ENCODE data around the gene FOXP1. TPM values are rescaled to one million over a fixed set of nuclear protein-coding genes. Genes with fewer than 3 reads are reported as not detected.

FOXP1 gene
- polyA plus RNA-seq, 1 donor from 2014 or later, result 5.6 TPM

DNA sequence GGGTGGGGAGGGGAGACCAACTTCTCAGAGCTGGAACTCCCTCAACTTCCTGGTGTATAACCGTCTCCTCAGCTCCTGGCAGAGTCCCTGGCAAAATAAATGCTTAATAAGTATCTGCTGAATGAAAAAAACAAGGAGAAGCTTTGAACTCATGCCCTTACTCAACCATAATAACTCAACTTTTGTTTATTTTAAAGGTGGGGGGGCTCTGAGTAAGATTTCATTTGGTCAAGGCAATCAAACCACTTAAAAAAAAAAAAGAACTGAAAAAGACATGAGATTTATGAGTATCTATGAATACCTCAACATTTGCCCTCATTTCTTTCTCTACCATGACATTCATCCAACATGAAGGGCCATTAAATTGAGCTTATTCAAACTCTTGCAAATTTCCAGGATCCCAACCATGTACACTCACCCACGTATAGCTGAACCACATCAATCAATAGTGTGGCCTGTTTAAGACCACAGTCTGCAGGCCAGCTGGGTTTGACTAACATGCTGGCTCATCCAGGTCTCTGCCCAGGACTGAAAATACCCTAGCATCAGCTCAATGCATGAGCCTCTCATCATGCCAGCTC is 157.9 kb downstream of the FOXP1 start (continued):
- TF ChIP-seq, protein P1, sequence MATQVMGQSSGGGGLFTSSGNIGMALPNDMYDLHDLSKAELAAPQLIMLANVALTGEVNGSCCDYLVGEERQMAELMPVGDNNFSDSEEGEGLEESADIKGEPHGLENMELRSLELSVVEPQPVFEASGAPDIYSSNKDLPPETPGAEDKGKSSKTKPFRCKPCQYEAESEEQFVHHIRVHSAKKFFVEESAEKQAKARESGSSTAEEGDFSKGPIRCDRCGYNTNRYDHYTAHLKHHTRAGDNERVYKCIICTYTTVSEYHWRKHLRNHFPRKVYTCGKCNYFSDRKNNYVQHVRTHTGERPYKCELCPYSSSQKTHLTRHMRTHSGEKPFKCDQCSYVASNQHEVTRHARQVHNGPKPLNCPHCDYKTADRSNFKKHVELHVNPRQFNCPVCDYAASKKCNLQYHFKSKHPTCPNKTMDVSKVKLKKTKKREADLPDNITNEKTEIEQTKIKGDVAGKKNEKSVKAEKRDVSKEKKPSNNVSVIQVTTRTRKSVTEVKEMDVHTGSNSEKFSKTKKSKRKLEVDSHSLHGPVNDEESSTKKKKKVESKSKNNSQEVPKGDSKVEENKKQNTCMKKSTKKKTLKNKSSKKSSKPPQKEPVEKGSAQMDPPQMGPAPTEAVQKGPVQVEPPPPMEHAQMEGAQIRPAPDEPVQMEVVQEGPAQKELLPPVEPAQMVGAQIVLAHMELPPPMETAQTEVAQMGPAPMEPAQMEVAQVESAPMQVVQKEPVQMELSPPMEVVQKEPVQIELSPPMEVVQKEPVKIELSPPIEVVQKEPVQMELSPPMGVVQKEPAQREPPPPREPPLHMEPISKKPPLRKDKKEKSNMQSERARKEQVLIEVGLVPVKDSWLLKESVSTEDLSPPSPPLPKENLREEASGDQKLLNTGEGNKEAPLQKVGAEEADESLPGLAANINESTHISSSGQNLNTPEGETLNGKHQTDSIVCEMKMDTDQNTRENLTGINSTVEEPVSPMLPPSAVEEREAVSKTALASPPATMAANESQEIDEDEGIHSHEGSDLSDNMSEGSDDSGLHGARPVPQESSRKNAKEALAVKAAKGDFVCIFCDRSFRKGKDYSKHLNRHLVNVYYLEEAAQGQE (IDR thresholded peaks at IDR 0.05; ENCODE audit: borderline replicate concordance), result no peak
- TF ChIP-seq MXI1 (conservative IDR thresholded peaks at IDR 0.05; ENCODE audit: poor library complexity, severe bottlenecking), result no peak

DNA sequence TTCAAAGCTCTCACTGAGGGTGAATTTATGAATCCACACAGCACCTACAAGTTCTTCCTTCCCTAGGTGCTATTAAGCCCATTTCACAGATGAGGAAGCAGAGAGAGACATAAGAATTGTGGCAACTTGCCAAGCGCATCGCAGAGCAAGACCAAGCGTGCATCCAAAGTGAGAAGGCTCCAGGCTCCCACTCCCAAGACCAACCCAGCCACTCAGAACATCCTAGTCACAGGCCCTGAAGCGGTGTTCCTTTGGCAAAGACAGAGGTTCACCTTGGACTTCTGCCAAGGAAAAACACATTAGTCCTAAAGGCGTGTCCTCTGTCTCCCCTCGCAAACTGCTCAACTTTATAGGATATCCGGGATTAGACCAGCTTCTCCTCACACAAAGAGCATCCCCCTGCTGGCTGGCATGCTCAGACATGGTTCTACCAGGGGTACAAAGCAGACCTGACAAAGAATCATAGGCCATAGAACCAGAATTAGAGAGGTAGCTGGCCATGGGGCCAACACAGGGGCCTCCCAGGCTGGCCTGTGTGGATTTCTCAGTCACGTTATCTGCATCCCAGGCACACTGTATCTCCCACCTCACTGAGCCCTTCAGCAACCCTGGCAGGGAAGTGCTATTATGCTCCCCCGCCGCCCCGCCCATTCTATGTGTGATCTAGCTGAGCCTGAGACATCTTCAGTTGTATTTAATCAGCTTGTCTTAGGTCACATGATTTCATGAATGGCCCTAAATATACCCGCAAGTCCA is 160.2 kb downstream of the FOXP1 start:
- Histone ChIP-seq H3K27me3 (ENCODE audit: insufficient read depth, low read depth, low read length) (no peaks in the 10 kb centered on the region), H3K9ac (ENCODE audit: low read length) (no peak overlapping the region), H3K36me3 (ENCODE audit: insufficient read depth, low read length) (no peaks in the 10 kb centered on the region), H4K20me1 (ENCODE audit: insufficient read depth) (no peaks in the 10 kb centered on the region), H2AFZ (ENCODE audit: low read depth, low read length) (no peak overlapping the region), H3K9me2 (ENCODE audit: insufficient read depth, low read length) (no peaks in the 10 kb centered on the region), H3K4me3 (ENCODE audit: low read length) (no peak overlapping the region), H3K27ac (ENCODE audit: low read length) (no peak overlapping the region), H3K4me2 (ENCODE audit: low read length) (no peak overlapping the region), H3K9me3 (ENCODE audit: low read length) (no peaks in the 10 kb centered on the region), H3K79me2 (replicated peaks; ENCODE audit: insufficient read depth, low read length) (no peaks in the 10 kb centered on the region), H3F3A (ENCODE audit: insufficient read depth, low read length, poor library complexity, severe bottlenecking) (no peaks in the 10 kb centered on the region)
- TF ChIP-seq, protein P2, sequence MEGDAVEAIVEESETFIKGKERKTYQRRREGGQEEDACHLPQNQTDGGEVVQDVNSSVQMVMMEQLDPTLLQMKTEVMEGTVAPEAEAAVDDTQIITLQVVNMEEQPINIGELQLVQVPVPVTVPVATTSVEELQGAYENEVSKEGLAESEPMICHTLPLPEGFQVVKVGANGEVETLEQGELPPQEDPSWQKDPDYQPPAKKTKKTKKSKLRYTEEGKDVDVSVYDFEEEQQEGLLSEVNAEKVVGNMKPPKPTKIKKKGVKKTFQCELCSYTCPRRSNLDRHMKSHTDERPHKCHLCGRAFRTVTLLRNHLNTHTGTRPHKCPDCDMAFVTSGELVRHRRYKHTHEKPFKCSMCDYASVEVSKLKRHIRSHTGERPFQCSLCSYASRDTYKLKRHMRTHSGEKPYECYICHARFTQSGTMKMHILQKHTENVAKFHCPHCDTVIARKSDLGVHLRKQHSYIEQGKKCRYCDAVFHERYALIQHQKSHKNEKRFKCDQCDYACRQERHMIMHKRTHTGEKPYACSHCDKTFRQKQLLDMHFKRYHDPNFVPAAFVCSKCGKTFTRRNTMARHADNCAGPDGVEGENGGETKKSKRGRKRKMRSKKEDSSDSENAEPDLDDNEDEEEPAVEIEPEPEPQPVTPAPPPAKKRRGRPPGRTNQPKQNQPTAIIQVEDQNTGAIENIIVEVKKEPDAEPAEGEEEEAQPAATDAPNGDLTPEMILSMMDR (IDR thresholded peaks at IDR 0.05; ENCODE audit: poor library complexity, severe bottlenecking), result no peak
- no peak for TF ChIP-seq SMC3 (conservative IDR thresholded peaks at IDR 0.05; ENCODE audit: poor library complexity)
- TF ChIP-seq TAF1 (IDR thresholded peaks at IDR 0.05; ENCODE audit: low read depth), result no peak
- no peak for TF ChIP-seq POLR2AphosphoS5 (IDR thresholded peaks at IDR 0.05)
- TF ChIP-seq MXI1 (conservative IDR thresholded peaks at IDR 0.05; ENCODE audit: poor library complexity, severe bottlenecking), result no peak
- TF ChIP-seq RAD21 (conservative IDR thresholded peaks at IDR 0.05), result no peak
- no peak for TF ChIP-seq EZH2 (IDR thresholded peaks at IDR 0.05; ENCODE audit: borderline replicate concordance, insufficient read depth, low read length, poor library complexity, severe bottlenecking)
- TF ChIP-seq, protein P1 (IDR thresholded peaks at IDR 0.05; ENCODE audit: borderline replicate concordance), result no peak
- no peak for TF ChIP-seq EP300 (conservative IDR thresholded peaks at IDR 0.05; ENCODE audit: poor library complexity, severe bottlenecking)
